Mesenchymal stem cell (in vitro differentiated cells and primary cell): ENCODE data around the gene FMN1.

ENCODE experiments used
- DNase-seq: peaks from one replicate; pipeline ENCODE4 v3.0.0-alpha.2; 2013
- H2AFZ ChIP-seq: one replicate; pipeline ENCODE4 v1.6.1; 2013; ENCODE audit warnings: low read depth, mild to moderate bottlenecking, control low read depth, inconsistent platforms, low read length, moderate library complexity
- H2AK5ac ChIP-seq: 2 replicates; pipeline ENCODE4 v1.6.1; 2013; ENCODE audit warnings: low read length, moderate library complexity, mild to moderate bottlenecking, inconsistent platforms; ENCODE audit not compliant: severe bottlenecking
- H2BK120ac ChIP-seq: one replicate; pipeline ENCODE4 v1.6.1; 2013; ENCODE audit warnings: low read depth, mild to moderate bottlenecking, inconsistent platforms, low read length, moderate library complexity
- H2BK12ac ChIP-seq, 2 experiments: one replicate each; pipeline ENCODE4 v1.6.1; 2013; ENCODE audit warnings: inconsistent platforms in 2 of 2, low read length in 2 of 2, mild to moderate bottlenecking in 2 of 2, moderate library complexity in 2 of 2, control low read depth in 1 of 2
- H2BK15ac ChIP-seq: one replicate; pipeline ENCODE4 v1.6.1; 2013; ENCODE audit warnings: mild to moderate bottlenecking, low read depth, inconsistent platforms; ENCODE audit not compliant: poor library complexity, severe bottlenecking
- H2BK5ac ChIP-seq: 2 replicates; pipeline ENCODE4 v1.6.1; 2013; ENCODE audit warnings: low read depth, mild to moderate bottlenecking, low read length, control low read depth, inconsistent platforms; ENCODE audit not compliant: poor library complexity, severe bottlenecking
- H3K14ac ChIP-seq, 2 experiments: one replicate each; pipeline ENCODE4 v1.6.1; 2013; ENCODE audit warnings: inconsistent platforms in 2 of 2, low read length in 2 of 2, control low read depth in 1 of 2, mild to moderate bottlenecking in 1 of 2, moderate library complexity in 1 of 2
- H3K18ac ChIP-seq, 2 experiments: one replicate each; pipeline ENCODE4 v1.6.1; 2013; ENCODE audit warnings: inconsistent platforms in 2 of 2, low read length in 2 of 2, control low read depth in 1 of 2, low read depth in 1 of 2, mild to moderate bottlenecking in 1 of 2
- H3K23ac ChIP-seq, 2 experiments: one replicate each; pipeline ENCODE4 v1.6.1; 2013; ENCODE audit warnings: inconsistent platforms in 2 of 2, low read length in 2 of 2, mild to moderate bottlenecking in 2 of 2, moderate library complexity in 2 of 2, control low read depth in 1 of 2
- H3K27ac ChIP-seq: 2 replicates; pipeline ENCODE4 v1.5.1; 2013; ENCODE audit warnings: mild to moderate bottlenecking, moderate library complexity, low read length, control low read depth, inconsistent platforms; ENCODE audit not compliant: poor library complexity, severe bottlenecking
- H3K27me3 ChIP-seq, 2 experiments: 2 replicates each; pipeline versions ENCODE4 v1.6.1 to v1.7.0; 2013; ENCODE audit warnings: low read length in 2 of 2, mild to moderate bottlenecking in 2 of 2, moderate library complexity in 2 of 2, control low read depth in 1 of 2, inconsistent platforms in 1 of 2; ENCODE audit not compliant: control insufficient read depth in 1 of 2, insufficient read depth in 1 of 2
- H3K36me3 ChIP-seq, 2 experiments: 2 replicates each; pipeline versions ENCODE4 v1.6.1 to v1.7.0; 2013; ENCODE audit warnings: low read length in 2 of 2, control low read depth in 1 of 2, inconsistent platforms in 1 of 2, low read depth in 1 of 2, mild to moderate bottlenecking in 1 of 2; ENCODE audit not compliant: insufficient read depth in 2 of 2, control insufficient read depth in 1 of 2
- H3K4ac ChIP-seq, 2 experiments: one replicate each; pipeline ENCODE4 v1.6.1; 2013; ENCODE audit warnings: inconsistent platforms in 2 of 2, low read length in 2 of 2, mild to moderate bottlenecking in 2 of 2, moderate library complexity in 2 of 2, control low read depth in 1 of 2, low read depth in 1 of 2
- H3K4me1 ChIP-seq: 2 replicates; pipeline ENCODE4 v1.6.1; 2013; ENCODE audit warnings: low read depth, low read length, control low read depth; ENCODE audit not compliant: control insufficient read depth, insufficient read depth
- H3K4me2 ChIP-seq: 2 replicates; pipeline ENCODE4 v1.6.1; 2013; ENCODE audit warnings: low read length, mild to moderate bottlenecking, inconsistent platforms; ENCODE audit not compliant: poor library complexity, severe bottlenecking
- H3K4me3 ChIP-seq, 2 experiments: 2 replicates each; pipeline versions ENCODE4 v1.5.1 to v1.7.0; 2013; ENCODE audit warnings: low read length in 2 of 2, mild to moderate bottlenecking in 2 of 2, control low read depth in 1 of 2, low read depth in 1 of 2; ENCODE audit not compliant: insufficient read depth in 1 of 2
- H3K79me1 ChIP-seq: replicated peaks from 2 replicates; pipeline ENCODE4 v1.6.1; 2013; ENCODE audit warnings: mild to moderate bottlenecking, control low read depth, low read length, inconsistent platforms; ENCODE audit not compliant: poor library complexity, severe bottlenecking
- H3K9ac ChIP-seq: 2 replicates; pipeline ENCODE4 v1.7.0; 2013; ENCODE audit warnings: mild to moderate bottlenecking, low read length, moderate library complexity
- H3K9me3 ChIP-seq: 2 replicates; pipeline ENCODE4 v1.7.0; 2013; ENCODE audit warnings: mild to moderate bottlenecking, low read length; ENCODE audit not compliant: control insufficient read depth
- H4K8ac ChIP-seq: one replicate; pipeline ENCODE4 v1.6.1; 2013; ENCODE audit warnings: inconsistent platforms, mild to moderate bottlenecking, low read length, moderate library complexity
- H4K91ac ChIP-seq: one replicate; pipeline ENCODE4 v1.6.1; 2013; ENCODE audit warnings: mild to moderate bottlenecking, low read length, inconsistent platforms
- WGBS: methylation state at CpG from one replicate; pipeline ENCODE4 v1.1.7; 2013; ENCODE audit warnings: mixed read lengths; 5-methylcytosine and 5-hydroxymethylcytosine counted together

FMN1 gene

GRCh38 chr15:33182926-33183325, 11.6 kb downstream of the FMN1 start:
- Histone ChIP-seq H3K79me1 (no peaks in the 10 kb centered on the region), H3K4ac (no peak overlapping the region), H3K9me3 (no peaks in the 10 kb centered on the region), H3K23ac (no peak overlapping the region), H3K27ac (no peak overlapping the region), H3K4me3 (no peak overlapping the region), H2AK5ac (no peak overlapping the region), H2AFZ (no peak overlapping the region), H3K4me2 (no peak overlapping the region), H2BK12ac (no peak overlapping the region), H2BK15ac (no peak overlapping the region), H4K8ac (no peak overlapping the region), H3K9ac (no peak overlapping the region), H3K27me3 (peaks cover 0 to 5% of the 10 kb centered on the region in 2 experiments), H2BK5ac (no peak overlapping the region), H3K18ac (no peak overlapping the region), H2BK120ac (no peak overlapping the region), H3K4me1 (no peaks in the 10 kb centered on the region), H3K36me3 (no peaks in the 10 kb centered on the region), H4K91ac (no peak overlapping the region), H3K14ac (no peak overlapping the region)
- DNase-seq: no peak
- WGBS: 79% methylated on average over 2 of the region's 2 CpGs

GRCh38 chr15:33182278-33182905, 12.1 kb downstream of the FMN1 start:
- no peak overlapping the region for H3K4ac ChIP-seq
- peaks cover 0 to 3% of the 10 kb centered on the region in 2 experiments for H3K27me3 ChIP-seq
- 72% methylated on average over 3 of the region's 4 CpGs for WGBS
- H2BK15ac ChIP-seq: no peak overlapping the region
- H3K14ac ChIP-seq: no peak overlapping the region
- no peak overlapping the region for H3K9ac ChIP-seq
- no peak overlapping the region for H3K23ac ChIP-seq
- H3K4me3 ChIP-seq: no peak overlapping the region
- no peak overlapping the region for H2AK5ac ChIP-seq
- H2BK12ac ChIP-seq: no peak overlapping the region
- no peak overlapping the region for H3K18ac ChIP-seq
- no peaks in the 10 kb centered on the region for H3K36me3 ChIP-seq
- H2AFZ ChIP-seq: no peak overlapping the region
- H2BK120ac ChIP-seq: no peak overlapping the region
- H4K91ac ChIP-seq: no peak overlapping the region
- H3K79me1 ChIP-seq: no peaks in the 10 kb centered on the region
- no peak for DNase-seq
- H2BK5ac ChIP-seq: no peak overlapping the region
- H3K4me2 ChIP-seq: no peak overlapping the region
- H4K8ac ChIP-seq: no peak overlapping the region
- H3K9me3 ChIP-seq: no peaks in the 10 kb centered on the region
- H3K4me1 ChIP-seq: no peaks in the 10 kb centered on the region
- H3K27ac ChIP-seq: no peak overlapping the region

- H3K4me3 ChIP-seq: no peak overlapping the region
- H3K27ac ChIP-seq: no peak overlapping the region
- no peak overlapping the region for H2AK5ac ChIP-seq
- no peak overlapping the region for H3K14ac ChIP-seq
- H2BK120ac ChIP-seq: no peak overlapping the region
- H4K91ac ChIP-seq: no peak overlapping the region
- no peak overlapping the region for H2BK12ac ChIP-seq
- no peaks in the 10 kb centered on the region for H3K79me1 ChIP-seq
- no peak overlapping the region for H3K18ac ChIP-seq
- H4K8ac ChIP-seq: no peak overlapping the region
- H3K4me2 ChIP-seq: no peak overlapping the region
- no peak overlapping the region for H2BK5ac ChIP-seq
- H3K9ac ChIP-seq: no peak overlapping the region
- no peaks in the 10 kb centered on the region for H3K4me1 ChIP-seq
- no peaks in the 10 kb centered on the region for H3K27me3 ChIP-seq
- WGBS: 81% methylated on average over 5 of the region's 5 CpGs
- no peak overlapping the region for H2AFZ ChIP-seq
- no peaks in the 10 kb centered on the region for H3K36me3 ChIP-seq
- H3K4ac ChIP-seq: no peak overlapping the region
- H3K23ac ChIP-seq: no peak overlapping the region
- no peak for DNase-seq
- no peaks in the 10 kb centered on the region for H3K9me3 ChIP-seq
- H2BK15ac ChIP-seq: no peak overlapping the region
Measured at GRCh38 chr15:33179874-33180273, 14.6 kb downstream of the FMN1 start.

- Histone ChIP-seq H3K4me1 (no peaks in the 10 kb centered on the region), H2AK5ac (no peak overlapping the region), H3K23ac (no peak overlapping the region), H3K27ac (no peak overlapping the region), H3K14ac (no peak overlapping the region), H2AFZ (no peak overlapping the region), H2BK120ac (no peak overlapping the region), H3K9me3 (no peaks in the 10 kb centered on the region), H3K9ac (no peak overlapping the region), H3K4me3 (no peak overlapping the region), H4K8ac (no peak overlapping the region), H4K91ac (no peak overlapping the region), H2BK15ac (no peak overlapping the region), H3K79me1 (no peaks in the 10 kb centered on the region), H2BK12ac (no peak overlapping the region), H3K18ac (no peak overlapping the region), H3K36me3 (no peaks in the 10 kb centered on the region), H2BK5ac (no peak overlapping the region), H3K27me3 (no peaks in the 10 kb centered on the region), H3K4ac (no peak overlapping the region), H3K4me2 (no peak overlapping the region)
- WGBS: no CpG with 5 or more reads among the region's 2 CpGs
- DNase-seq: no peak
Measured at GRCh38 chr15:33171202-33171601, 23.3 kb downstream of the FMN1 start.
